NB4 (cell line): Measurements from ENCODE around the gene TMEM11.

Source experiments
- DNase-seq: peaks from one replicate; pipeline ENCODE4 v3.0.0; 2010; ENCODE audit warnings: low read depth
- H3K4me3 ChIP-seq: one replicate; pipeline ENCODE4 v1.5.1; 2011; ENCODE audit warnings: mild to moderate bottlenecking, low read depth, low read length, moderate library complexity
- MAX ChIP-seq: IDR thresholded peaks from 2 replicates; pipeline ENCODE4 v1.6.1; 2011; ENCODE audit warnings: low read depth, low read length
- MYC ChIP-seq: IDR thresholded peaks from 2 replicates; pipeline ENCODE4 v1.6.1; 2011; ENCODE audit warnings: low read depth, low read length
- POLR2A ChIP-seq: IDR thresholded peaks from 2 replicates; pipeline ENCODE4 v1.6.1; 2011; ENCODE audit warnings: mild to moderate bottlenecking; ENCODE audit not compliant: insufficient read length; ENCODE audit errors: extremely low read depth
- TF ChIP-seq, protein P1 (sequence below): IDR thresholded peaks from one replicate; pipeline ENCODE4 v1.5.1; 2012; ENCODE audit warnings: low read depth, low read length

TMEM11 gene

DNA sequence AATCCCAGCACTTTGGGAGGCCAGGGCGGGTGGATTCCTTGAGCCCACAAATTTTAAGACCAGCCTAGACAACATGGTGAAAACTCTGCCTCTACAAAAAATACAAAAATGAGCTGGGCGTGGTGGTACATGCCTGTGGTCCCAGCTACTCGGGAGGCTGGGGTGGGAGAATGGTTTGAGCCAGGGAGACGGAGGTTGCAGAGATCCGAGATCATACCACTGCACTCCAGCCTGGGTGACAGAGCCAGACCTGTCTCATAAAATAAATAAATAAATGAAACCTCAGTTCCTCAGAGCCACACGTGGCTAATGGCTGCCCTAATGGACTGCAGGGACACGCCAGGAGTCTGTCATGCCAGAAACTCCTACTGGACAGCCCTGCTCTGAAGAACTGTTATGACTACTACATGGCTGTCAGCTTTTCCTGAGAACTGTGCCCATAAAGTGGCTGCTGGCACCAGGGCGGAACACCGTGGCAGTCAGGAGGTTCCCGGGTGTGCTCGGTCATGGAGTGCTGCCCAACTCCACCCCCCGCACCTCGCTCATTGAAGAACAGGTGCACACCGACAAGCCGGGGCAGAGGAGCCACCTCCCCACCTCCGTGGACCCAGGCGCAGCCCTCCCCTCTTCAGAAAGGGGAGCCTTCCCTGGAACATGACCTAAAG lies 4.3 kb downstream of the TMEM11 start:
- no peak for DNase-seq
- TF ChIP-seq POLR2A (no peak), MAX (no peak)
- TF ChIP-seq, protein P1, sequence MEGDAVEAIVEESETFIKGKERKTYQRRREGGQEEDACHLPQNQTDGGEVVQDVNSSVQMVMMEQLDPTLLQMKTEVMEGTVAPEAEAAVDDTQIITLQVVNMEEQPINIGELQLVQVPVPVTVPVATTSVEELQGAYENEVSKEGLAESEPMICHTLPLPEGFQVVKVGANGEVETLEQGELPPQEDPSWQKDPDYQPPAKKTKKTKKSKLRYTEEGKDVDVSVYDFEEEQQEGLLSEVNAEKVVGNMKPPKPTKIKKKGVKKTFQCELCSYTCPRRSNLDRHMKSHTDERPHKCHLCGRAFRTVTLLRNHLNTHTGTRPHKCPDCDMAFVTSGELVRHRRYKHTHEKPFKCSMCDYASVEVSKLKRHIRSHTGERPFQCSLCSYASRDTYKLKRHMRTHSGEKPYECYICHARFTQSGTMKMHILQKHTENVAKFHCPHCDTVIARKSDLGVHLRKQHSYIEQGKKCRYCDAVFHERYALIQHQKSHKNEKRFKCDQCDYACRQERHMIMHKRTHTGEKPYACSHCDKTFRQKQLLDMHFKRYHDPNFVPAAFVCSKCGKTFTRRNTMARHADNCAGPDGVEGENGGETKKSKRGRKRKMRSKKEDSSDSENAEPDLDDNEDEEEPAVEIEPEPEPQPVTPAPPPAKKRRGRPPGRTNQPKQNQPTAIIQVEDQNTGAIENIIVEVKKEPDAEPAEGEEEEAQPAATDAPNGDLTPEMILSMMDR, result no peak

DNA sequence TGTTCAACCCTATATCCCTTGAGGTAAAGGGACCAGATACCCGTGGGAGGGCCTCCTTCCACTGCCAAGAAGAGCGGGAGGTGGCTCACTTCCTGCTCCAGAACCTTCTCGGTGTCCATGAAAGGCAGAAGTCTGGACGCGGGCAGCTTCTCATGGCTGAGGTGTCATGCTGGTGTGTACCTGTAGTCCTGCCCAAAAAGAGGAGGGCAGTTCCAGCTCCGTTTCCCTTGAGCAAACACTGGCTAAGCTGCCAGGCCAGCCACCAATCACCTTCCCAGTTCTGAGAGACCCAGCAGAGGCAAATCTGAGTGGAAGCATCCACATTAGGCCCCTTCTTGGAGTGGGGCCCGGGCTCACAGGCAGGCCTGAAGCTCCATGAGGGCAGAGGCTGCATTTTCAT lies 5.6 kb downstream of the TMEM11 start:
- DNase-seq, result no peak
- no peak overlapping the region for H3K4me3 ChIP-seq
- TF ChIP-seq MAX (no peak), MYC (no peak), POLR2A (no peak)
- TF ChIP-seq, protein P1, result no peak

More for the DNA sequence above, 4.3 kb downstream of the TMEM11 start:
- H3K4me3 ChIP-seq, result no peak overlapping the region

DNA sequence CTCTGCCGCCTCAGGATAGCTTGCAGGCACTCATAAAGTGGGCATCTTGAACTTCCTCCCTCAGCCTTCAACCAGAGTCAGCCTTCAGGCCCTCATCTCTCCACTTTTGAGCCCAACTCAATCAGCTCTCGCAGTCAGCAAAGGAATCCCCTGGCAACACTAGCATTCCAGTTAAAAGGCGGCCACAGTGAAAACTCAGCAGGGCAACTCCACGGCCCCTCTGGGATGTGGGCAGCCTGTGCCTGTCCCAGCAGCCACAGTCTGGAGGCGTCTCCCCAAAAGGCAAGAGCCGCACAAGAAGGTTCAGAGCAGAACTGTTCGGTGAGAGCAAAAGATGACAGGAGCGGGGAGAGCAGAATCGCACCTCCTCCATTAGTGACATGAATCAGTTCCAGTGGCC lies 9.0 kb downstream of the TMEM11 start:
- no peak for DNase-seq
- TF ChIP-seq MAX (no peak), MYC (no peak), POLR2A (no peak)
- TF ChIP-seq, protein P1, result no peak
- H3K4me3 ChIP-seq, result no peak overlapping the region

DNA sequence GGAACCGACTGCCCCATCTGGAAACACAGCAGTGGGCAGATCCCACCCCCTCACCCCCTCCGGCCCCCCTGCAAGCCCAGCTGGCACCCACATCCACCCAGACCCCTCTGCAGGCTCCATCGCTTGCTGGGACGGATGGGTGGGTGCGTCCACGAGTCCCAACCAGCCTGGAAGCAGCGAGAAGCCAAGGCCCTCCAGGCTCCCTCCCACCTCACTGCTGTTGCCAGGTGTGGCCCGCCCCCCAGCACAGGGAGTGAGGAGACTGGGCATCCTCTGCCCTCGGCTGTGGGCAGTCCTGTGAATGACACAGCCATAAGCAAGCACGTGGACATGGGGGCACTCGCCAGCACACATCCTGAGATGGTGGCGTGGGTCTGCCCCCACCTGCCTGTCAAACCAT lies 11.4 kb downstream of the TMEM11 start:
- DNase-seq, result no peak
- no peak overlapping the region for H3K4me3 ChIP-seq
- TF ChIP-seq, protein P1, result no peak
- no peak for TF ChIP-seq MAX
- no peak for TF ChIP-seq MYC
- no peak for TF ChIP-seq POLR2A

- TF ChIP-seq MAX, result no peak
- TF ChIP-seq, protein P1, result no peak
- TF ChIP-seq POLR2A, result no peak
- no peak for TF ChIP-seq MYC
- DNase-seq, result no peak
- H3K4me3 ChIP-seq, result no peak overlapping the region
Measured at GRCh38 chr17:21201874-21202273, 12.1 kb downstream of the TMEM11 start.

DNA sequence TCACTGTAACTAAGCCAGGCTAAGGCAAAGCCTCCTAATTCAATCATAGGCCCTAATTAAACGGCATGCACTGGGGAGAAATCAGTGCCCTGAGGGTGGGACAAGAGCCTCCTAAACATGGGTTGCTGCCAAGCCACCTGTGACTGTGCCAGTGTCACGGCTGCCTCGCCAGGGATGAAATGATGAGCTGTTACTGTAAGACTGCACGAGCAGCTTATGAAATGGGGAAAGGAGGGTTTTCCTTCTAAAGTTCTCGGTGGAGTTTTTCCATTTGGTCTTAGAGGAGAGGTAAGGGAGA lies 12.7 kb downstream of the TMEM11 start:
- DNase-seq, result no peak
- TF ChIP-seq, protein P1, result no peak
- TF ChIP-seq MAX (no peak), POLR2A (no peak), MYC (no peak)
- H3K4me3 ChIP-seq, result no peak overlapping the region
